GM19467 (cell line): ENCODE measurements around the gene EPN3.

Experiments used
- ATAC-seq: cut with Tn5 transposase; IDR thresholded peaks from one replicate; pipeline ENCODE4 v1.9.1; 2021; ENCODE audit warnings: mild to moderate bottlenecking, moderate library complexity; ENCODE audit not compliant: unreplicated experiment

Gene EPN3

GRCh38 chr17:50586421-50587247, 54.1 kb downstream of the EPN3 start:
- ATAC-seq: no peak

DNA sequence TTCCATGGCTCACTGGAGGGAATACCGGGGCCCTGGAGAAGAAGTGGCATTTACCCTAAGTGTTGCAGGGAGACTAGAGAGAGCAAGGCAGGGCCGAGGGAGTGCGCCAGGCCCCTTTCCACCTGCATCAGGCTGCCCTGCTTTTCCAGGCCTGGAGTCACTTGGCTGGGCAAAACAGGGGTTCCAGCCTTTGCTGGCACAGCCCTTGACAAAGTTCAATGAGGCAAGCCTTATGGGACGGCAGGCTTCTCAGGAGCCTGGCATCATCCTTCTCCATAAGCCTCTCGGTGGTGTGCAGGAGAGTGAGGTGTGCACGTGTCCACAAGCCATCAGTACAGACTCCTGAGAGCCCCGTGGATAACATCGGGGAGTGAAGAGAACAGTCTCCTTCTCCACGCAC, 55.0 kb downstream of the EPN3 start:
- ATAC-seq: no peak

- no peak for ATAC-seq
These were observed 56.0 kb downstream of the EPN3 start for GRCh38 chr17:50588391-50589049.

GRCh38 chr17:50589095-50589705, 56.7 kb downstream of the EPN3 start:
- no peak for ATAC-seq

GRCh38 chr17:50590946-50591737, 58.6 kb downstream of the EPN3 start:
- ATAC-seq: no peak

GRCh38 chr17:50593321-50593720, 60.8 kb downstream of the EPN3 start:
- no peak for ATAC-seq
